ENCODE results near the gene PIM2.

The PIM2 gene

DNA sequence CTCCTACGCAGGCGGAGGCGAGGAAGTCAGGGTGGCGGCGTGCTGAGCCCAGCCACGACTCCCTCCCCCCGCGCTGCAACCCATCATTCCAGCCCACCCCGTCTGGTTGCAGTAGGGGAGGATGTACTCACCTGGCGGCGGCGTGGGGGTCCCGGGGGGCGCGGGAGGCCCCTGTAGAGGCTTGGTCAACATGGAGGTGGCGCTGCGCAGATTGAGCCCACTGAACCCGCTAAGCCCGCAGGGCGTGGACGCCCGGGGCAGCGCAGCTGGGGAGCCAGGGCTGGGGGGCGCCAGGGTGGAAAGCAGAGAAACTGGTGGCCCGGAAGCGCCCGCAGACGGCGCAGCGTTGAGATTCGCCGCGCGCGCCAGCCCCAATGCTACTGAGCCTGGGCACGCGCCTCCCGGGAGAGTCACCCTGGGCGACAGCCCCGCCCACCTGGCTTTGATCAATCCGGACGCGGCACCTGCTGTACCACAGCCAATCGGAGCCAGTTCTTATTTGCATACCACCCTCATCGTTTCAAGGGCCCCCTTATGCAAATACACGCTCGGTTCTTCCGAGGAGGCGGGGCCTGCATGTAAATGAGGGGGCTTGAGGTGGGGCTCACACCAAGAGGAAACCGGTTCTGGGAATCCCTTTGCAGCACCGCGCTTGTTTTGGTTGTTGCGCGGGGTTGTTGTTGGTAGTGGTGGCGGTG is at the start of gene PIM2:
PIM2 (minus strand) TSS at position 382 of the 698 bp plus-strand sequence; CDS start at position 192, 190 bp downstream.
- peak; percentile 90 for DNase-seq (ENCODE audit: low spot score)

DNA sequence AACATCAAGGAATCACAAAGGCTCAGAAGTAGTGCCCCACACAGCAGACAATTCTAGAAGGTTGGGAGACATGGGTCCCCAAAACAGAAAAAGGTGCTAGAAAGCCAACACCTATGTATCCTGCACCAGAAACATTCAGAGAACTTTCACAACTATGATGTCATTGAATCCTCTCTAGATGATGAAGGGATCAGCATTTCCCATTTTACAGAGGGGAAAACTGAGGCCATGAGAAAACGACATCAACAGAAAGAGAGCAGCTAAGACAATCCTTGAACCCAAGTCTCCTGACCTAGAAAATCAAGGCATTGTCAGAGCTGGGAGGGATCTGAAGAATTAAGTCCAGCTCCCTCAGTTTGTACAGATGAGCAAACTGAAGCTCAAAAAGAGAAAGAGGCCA is 49.6 kb upstream of the PIM2 start:
- no peak for DNase-seq (ENCODE audit: low spot score)

DNA sequence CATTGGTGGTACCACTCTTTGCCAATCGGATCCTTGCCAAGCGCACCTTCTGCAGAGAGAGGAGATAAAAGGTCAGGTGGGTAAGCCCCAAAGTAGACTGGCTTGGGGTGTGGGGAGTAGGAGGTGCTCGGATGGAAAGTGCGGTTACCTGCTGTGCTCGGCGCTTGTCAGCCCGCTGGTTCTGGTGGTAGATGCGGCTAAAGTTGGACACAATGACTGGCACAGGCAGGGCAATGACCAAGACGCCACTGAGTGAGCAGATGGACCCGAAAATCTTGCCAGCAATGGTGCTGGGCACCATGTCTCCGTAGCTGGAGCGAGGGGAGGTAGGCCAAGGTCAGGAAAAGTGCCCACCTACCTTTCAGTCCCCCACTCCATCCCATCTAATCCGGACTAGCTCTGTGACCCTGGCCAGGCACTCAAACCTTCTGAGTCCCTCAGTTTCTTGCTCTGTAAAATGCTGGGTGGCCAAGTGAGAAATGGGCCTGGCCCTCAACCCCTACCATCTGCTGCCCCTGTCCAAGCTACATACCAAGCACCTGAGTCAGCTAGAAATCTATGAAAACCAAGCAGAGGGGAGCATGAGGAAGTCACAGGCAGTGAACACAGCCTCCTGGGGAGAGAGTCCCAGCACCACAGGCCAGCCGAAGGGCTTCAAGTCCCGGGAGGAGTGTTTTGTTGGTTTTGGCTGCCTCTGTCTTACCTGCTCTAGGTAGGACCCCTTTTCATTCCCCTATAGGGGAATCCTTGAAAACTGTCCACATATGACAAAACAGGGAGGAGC is 48.2 kb upstream of the PIM2 start:
- no peak for DNase-seq (ENCODE audit: low spot score)

GRCh38 chrX:48965959-48966358 is 47.1 kb upstream of the PIM2 start:
- DNase-seq (ENCODE audit: low spot score): no peak

DNA sequence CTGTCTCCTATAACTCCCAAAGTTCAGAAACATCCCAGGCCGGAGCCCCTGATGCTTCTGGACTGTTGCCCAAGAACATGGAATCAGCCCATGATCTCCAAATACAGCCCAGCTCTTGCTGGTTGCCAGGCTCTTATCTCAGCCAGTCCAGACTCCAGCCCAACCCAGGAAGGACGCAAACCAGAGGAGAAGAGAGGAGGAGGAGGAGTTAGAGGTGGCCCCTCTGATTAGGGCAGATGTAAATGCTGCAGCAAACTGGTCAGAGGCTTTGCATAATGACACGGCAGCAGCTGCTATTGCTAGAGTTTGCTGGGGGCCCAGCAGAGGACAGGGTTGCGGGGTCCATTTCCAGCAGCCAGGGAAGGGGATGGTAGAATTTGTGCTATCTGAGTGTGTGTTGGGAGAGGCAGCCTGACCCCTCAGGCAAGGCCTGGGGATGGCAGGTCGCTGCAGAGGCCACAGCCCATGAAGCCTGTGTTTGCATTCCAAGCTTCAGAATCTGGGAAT is 42.8 kb upstream of the PIM2 start:
- no peak for DNase-seq (ENCODE audit: low spot score)

DNA sequence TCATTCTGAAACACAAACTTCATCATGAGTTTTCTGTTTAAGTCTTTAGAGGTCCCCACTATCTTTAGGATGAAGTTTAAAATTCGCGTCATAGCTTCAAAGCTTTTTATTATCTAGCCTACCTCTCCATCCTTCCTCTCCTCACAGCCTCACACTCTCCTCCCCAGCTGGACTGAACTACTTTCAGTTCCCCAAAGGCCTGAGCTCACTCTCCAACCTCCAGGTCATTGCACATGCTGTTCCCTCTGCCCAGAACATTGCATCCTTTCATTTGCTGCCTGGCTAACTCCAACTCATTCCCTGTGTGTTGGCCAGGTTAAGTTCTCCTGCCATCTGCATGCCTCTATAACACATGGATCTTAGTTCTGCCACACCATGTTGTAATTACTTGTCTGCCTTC is 41.5 kb upstream of the PIM2 start:
- DNase-seq (ENCODE audit: low spot score): peak; percentile 17

DNA sequence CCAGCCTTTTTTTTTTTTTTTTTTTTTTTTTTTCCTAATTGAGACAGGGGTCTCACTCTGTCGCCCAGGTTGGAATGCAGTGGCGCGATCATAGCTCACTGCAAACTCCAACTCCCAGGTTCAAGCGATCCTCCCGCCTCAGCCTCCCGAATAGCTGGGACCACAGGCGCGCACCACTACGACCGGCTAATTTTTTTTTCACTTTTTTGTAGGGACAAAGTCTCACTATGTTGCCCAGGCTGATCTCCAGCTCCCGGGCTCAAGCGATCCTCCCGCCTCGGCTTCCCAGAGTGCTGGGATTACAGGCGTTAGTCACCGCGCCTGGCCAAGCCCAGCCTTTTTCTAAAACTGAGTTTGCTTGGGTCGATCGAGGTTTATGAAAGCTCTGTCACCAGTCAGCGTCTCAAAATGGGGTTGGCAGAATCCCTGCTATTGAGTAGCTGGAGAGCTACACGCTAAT is 39.8 kb upstream of the PIM2 start:
- peak; percentile 18 for DNase-seq (ENCODE audit: low spot score)

DNA sequence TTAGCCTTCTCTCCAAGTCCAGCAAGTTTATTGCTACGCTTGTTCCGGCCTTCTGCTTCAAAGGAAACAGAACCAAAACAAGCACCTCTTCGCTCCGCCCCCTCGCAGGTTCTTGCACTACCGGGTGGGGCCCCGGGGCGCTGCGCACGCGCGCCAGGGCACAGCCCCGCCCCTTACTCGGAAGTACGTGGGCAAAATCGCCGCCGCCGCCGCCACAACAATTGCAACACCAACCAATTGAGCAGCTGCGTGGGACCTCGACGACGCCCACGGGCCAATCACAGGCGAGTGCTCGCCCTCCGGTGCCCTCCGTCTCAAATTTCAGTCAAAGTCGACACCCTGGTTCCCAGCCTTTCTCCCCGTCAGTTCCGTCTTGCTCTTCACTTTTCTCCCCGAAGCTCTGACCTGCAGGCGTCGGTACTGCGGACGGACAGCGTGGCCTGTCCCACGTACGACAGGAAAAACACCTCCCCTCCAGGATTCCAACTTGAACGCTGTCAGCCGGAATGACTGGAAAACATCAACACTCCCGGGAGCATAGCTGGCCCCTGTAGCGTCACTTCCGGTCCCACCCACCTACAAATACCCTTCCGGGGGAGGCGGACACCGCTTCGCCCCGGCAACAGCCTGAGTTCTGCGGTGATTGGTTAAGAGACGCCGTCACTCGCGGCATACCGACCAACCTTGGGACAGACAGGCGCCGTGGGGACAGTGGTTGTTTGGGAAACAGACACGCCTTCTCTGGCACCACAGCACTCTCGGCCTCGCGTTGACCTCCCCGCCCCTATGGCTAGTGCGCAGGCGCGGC is 39.2 kb upstream of the PIM2 start:
- DNase-seq (ENCODE audit: low spot score): peak; percentile 98

DNA sequence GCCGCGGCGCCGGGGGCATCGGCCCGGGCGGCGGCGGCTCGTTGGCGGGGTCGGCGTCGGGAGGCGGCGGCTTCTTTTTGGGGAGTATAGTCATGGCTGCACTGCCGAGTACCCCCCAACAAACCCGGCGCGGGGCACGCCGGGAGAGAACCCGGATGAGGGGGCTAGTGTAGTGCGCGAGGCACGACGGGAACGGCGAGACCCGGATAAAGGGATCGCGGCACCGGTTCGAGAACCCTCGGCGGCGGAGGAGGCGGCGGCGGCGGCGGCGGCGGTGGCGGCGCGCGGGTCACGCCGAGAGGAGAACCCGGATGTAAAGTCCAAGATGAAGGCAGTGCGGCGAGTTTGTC is 38.6 kb upstream of the PIM2 start, which contains the start of gene OTUD5:
OTUD5 (minus strand) TSS at position 131 of the 350 bp plus-strand sequence; CDS start at position 94, 37 bp downstream.
- no peak for DNase-seq (ENCODE audit: low spot score)

DNA sequence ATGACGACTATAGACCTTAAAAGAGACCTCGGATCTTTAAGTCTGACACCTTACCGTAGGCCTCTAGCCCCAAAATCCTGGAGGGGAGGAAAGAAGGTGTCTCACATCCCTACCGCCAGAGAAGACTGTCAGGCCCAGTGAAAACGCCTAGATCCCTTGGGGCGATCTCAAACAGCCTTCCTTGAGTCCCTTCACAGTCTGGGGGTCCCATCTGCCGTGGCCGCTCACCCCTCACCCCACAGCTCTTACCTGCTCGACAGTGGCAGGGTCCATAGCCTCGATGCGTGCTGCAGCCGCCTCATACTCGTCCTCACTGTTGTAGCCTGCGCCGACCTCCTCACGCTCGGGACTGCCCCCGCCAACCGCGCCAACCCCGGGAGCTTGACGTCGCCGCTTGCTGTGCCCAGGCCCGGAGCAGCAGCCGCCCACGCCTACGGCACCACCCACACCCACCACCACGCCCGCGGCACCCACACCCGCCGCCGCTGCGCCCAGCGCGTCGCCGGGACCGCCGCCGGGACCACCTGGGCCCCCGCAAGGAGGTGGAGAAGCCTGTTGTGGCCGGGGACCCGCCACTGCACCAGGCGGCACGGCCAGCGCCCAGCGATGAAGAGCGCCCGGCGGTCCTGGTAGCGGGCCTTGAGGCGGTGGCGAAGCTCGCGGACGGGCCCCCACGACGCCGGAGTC is 38.0 kb upstream of the PIM2 start:
- no peak for DNase-seq (ENCODE audit: low spot score)

DNA sequence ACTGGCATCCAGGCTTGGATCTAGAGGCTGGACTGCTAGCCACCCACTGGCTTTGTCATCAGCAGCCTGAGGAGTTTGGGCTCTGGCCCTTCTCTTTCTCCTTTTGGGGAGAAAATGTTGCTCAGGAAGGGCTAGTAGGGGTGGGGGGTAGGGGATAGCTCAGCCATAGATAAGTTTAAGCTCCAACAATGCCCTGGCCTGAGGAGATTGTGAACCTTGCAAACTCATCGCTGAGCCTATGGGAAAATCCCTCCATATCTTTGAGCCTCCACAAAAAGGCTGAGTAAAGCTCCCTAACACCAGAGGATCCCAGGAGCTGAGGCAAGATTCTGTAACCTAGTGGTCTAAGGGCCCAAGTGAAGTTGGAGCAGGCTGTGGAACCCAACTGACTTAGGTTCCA is 29.8 kb upstream of the PIM2 start:
- no peak for DNase-seq (ENCODE audit: low spot score)

GRCh38 chrX:48945517-48946348 is 26.9 kb upstream of the PIM2 start:
- peak; percentile 36 for DNase-seq (ENCODE audit: low spot score)

DNA sequence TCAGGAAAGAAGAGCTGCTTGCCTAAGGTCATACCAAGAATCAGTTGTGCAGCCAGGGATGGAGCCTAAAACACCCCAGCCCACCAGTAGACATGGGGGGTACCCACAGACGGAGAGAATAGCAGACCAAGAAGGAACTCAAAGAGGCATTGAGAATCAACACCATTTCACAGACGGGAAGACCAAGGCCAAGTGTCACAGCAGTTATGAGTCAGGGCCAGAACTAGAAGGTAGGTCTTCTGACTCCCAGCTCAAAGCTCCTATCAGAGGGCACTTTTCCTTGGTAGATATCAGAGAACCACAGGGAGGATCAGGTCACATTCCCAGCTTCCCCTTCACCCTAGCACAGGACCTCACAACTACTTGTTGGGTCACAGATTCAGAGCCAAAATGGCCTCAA is 24.1 kb upstream of the PIM2 start:
- DNase-seq (ENCODE audit: low spot score): no peak

DNA sequence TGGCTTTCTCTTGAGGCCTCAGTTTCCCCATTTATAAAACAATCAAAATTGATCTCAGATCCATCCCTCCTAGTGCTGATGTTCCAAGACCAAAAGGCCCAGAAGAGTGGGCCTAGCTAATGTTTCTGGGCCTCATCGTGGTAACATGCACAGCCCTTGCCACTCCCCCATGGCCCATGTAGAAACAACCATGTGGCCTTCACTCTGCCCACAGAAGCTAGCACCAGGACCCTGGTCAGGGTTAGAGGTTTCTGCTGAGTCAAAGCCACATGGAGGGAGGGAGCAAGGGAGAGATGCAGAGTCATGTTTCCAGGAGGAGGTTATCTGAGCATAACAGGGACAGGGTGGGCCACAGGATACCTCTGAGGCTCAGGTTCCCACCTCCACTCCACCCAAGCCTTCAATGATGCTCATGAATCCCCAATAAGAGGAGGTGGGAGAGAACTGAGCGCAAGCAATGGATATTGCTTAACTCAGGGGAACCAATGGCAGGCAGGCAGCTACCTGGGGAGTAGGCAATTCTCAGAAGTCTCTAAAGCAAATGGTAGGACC is 21.7 kb upstream of the PIM2 start:
- DNase-seq (ENCODE audit: low spot score): no peak

DNA sequence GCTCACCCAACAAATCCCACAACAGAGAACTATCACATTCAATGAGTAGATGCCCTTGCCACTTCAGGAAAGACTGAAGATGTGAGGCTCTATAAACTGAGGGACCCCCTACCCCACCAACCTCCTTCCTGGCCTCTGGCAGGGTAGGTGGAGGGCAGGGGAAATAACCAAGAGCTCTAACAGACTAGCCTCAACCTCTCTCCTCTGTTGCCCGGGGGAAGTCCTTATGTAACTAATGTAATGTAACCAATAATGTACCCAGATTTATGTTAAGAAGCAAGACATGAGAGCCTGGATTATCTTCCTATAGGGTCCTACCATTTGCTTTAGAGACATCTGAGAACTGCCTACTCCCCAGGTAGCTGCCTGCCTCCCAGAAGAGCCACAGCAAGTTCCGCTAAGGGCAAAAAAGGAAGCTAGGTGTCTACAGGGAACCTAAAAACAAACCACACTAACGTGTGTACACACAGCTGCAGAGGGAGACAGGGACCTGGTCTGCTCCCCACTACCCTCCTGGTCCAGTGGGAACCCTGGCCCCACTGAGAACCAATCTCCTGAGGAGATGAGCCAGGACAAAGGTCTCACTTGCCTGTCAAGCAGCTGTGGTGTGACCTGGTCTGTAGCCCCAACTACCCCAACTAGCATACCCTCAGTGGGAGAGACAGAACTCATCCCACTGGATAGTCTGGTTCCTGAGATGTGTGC is 20.9 kb upstream of the PIM2 start:
- DNase-seq (ENCODE audit: low spot score): no peak

GRCh38 chrX:48938721-48939425 is 20.0 kb upstream of the PIM2 start:
- DNase-seq (ENCODE audit: low spot score): no peak

GRCh38 chrX:48937054-48937907 is 18.5 kb upstream of the PIM2 start:
- DNase-seq (ENCODE audit: low spot score): peak; percentile 22

- DNase-seq (ENCODE audit: low spot score): no peak
Observed at GRCh38 chrX:48936429-48937053, 17.7 kb upstream of the PIM2 start.

All from Ammon's horn (tissue), 1 donor.